Natural killer cell treated with Interleukin-12 subunit alpha and Interleukin-12 subunit beta and Interleukin-15 and Interleukin-18, amount 100 ng/mL, for 72 hours (primary cell): Measurements from ENCODE around the gene SLFN12. TPM values are rescaled to one million over a fixed set of nuclear protein-coding genes. Genes with fewer than 3 reads are reported as not detected.
"Not testable (repeated sequence)": the region's sequence is repeated elsewhere in the genome, so short reads cannot be mapped to it uniquely, and the experiment has no call there.

ENCODE experiments used
- ATAC-seq, 2 donors: fragments of 150-1000 bp; cut with Tn5 transposase in 1 of 2; sonication (Bioruptor Pico), chemical (Tn5 transposase) in 1 of 2; 2 replicates each; pipeline ENCODE4 v1.10.0; 2021
- DNase-seq: peaks from one replicate; pipeline ENCODE4 v3.0.0; 2022; ENCODE audit warnings: low spot score
- H3K27ac Mint-ChIP-seq, 2 donors: 1 replicate in 1 of 2; 2 replicates in 1 of 2; pipeline ENCODE4 v1.8.0; 2022; ENCODE audit warnings: mixed read lengths in 2 of 2, mild to moderate bottlenecking in 1 of 2, moderate library complexity in 1 of 2
- H3K27me3 Mint-ChIP-seq, 2 donors: 1 replicate in 1 of 2; 2 replicates in 1 of 2; pipeline ENCODE4 v1.8.0; 2022; ENCODE audit warnings: mixed read lengths in 2 of 2
- H3K36me3 Mint-ChIP-seq: one replicate; pipeline ENCODE4 v1.8.0; 2022; ENCODE audit warnings: mixed read lengths
- H3K4me1 Mint-ChIP-seq, 2 donors: 1 replicate in 1 of 2; 2 replicates in 1 of 2; pipeline ENCODE4 v1.8.0; 2022; ENCODE audit warnings: low read depth in 2 of 2, mixed read lengths in 2 of 2, mild to moderate bottlenecking in 1 of 2
- H3K4me3 Mint-ChIP-seq: one replicate; pipeline ENCODE4 v1.8.0; 2022; ENCODE audit warnings: mixed read lengths
- H3K9me3 Mint-ChIP-seq: 2 replicates; pipeline ENCODE4 v1.8.0; 2022; ENCODE audit warnings: mixed read lengths
- total RNA-seq, 2 donors: library from RNA; stranded (reverse); gene quantifications; one replicate each; pipeline ENCODE4 v1.2.3, GENCODE V29; 2022

The SLFN12 gene
- total RNA-seq, 2 donors from 2014 or later: 59.4 to 60.4 TPM

- peaks cover 36 to 49% of the 10 kb centered on the region in 2 donors for H3K4me1 Mint-ChIP-seq
- H3K27ac Mint-ChIP-seq: no peak overlapping the region
- no peaks in the 10 kb centered on the region for H3K9me3 Mint-ChIP-seq
- ATAC-seq: no peak
- H3K27me3 Mint-ChIP-seq: no peaks in the 10 kb centered on the region
- no peak overlapping the region for H3K4me3 Mint-ChIP-seq
- peaks cover 12% of the 10 kb centered on the region for H3K36me3 Mint-ChIP-seq
- DNase-seq: no peak
Measured at GRCh38 chr17:35438433-35438832, 6.1 kb upstream of the SLFN12 start.

DNA sequence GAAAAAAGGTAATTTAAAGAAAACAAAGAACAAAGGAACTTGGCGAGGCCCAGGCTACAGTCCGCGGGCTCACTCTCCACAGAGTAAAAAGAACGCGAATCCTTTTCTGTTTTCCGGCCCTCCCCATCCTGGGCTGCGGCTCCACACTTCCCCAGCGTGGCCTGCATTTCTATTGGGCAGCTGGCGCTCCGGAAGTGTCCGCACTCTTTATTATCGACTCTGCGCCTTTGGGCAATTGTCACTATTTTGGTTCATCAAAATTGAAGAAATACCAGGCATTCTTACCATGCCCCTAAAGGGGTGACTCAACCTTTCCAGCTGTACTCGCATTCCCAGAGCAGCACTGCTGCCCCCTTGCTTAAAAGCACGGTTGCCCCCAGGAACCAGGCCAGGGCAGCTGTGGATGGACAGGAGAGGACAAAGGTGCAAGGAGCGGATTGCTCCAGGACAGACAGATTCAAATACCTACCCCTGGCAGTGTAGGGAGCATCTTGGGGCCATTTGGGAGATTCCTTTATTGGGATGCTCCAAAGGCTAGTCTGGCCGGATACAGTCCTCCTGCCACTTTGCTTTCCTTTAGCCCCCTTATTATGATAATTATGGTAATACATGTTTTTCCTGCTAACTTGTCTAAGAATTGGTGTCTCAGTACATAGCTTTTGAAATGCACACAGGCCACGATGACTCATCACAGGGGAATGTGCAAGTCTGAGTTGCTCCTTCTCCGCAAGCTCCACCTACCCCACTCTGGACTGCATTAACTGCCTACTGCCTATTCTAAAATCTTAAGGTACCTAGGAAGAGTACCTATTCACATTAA, 985 bp upstream of the SLFN12 start:
- H3K4me1 Mint-ChIP-seq: peaks cover 53 to 56% of the 10 kb centered on the region in 2 donors
- H3K9me3 Mint-ChIP-seq: no peaks in the 10 kb centered on the region
- DNase-seq: peak; percentile 86
- ATAC-seq: peak; percentile 90 to 92
- H3K4me3 Mint-ChIP-seq: peak overlapping the region; percentile 94
- H3K27ac Mint-ChIP-seq: peak overlapping the region; percentile 75 to 92
- H3K27me3 Mint-ChIP-seq: no peaks in the 10 kb centered on the region
- peaks cover 12% of the 10 kb centered on the region for H3K36me3 Mint-ChIP-seq

- ATAC-seq (no peak), DNase-seq (no peak)
- Mint-ChIP-seq H3K36me3 (peaks cover 26% of the 10 kb centered on the region), H3K4me3 (peak overlapping the region; percentile 94), H3K9me3 (no peaks in the 10 kb centered on the region), H3K27ac (peak overlapping the region; percentile 75 to 92), H3K4me1 (peaks cover 84 to 85% of the 10 kb centered on the region in 2 donors), H3K27me3 (no peaks in the 10 kb centered on the region)
Measured at GRCh38 chr17:35429702-35430101, 2.6 kb downstream of the SLFN12 start.

DNA sequence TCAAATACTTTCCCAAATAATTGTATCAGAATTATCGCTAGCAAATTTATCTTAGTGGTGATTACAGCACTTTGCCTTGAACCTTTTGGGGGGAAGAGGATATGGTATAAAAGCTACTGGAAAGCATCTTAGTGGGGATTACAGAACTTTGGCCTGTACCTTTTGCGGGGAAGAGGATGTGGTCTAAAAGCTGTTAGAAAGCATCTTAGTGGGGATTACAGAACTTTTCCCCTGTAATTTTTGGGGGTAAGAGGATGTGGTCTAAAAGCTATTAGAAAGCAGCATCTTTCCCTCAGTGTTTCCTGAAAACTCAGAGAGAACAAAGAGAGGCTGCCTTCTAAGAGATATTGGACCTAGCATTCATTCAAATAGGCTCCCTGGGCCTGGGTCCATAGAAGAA, 4.1 kb downstream of the SLFN12 start:
- Mint-ChIP-seq H3K9me3 (no peaks in the 10 kb centered on the region), H3K27me3 (no peaks in the 10 kb centered on the region), H3K4me1 (peaks cover 72 to 75% of the 10 kb centered on the region in 2 donors), H3K36me3 (peaks cover 26% of the 10 kb centered on the region), H3K27ac (peak overlapping the region; percentile 75 to 92), H3K4me3 (peak overlapping the region; percentile 94)
- no peak for DNase-seq
- peak; percentile 53 to 60 for ATAC-seq

DNA sequence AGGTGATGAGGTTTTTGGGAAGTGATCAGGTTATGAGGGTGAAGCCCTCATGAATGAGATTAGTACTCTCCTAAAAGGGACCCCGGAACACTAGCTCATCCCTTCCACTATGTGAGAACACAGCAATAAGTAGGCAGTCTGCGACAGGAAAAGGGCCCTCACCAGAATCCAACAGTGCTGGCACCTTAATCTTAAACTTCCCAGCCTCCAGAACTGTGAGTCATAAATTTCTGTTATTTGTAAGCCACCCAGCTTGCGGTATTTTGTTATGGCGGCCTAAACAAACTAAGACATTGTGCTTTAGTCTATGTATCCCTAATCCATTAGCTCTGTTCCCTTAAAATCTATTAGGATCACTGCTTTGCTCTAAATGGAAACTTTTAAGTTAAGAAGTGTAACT, 8.5 kb downstream of the SLFN12 start:
- Mint-ChIP-seq H3K9me3 (no peaks in the 10 kb centered on the region), H3K4me3 (no peak overlapping the region), H3K36me3 (peaks cover 37% of the 10 kb centered on the region), H3K4me1 (peaks cover 50 to 51% of the 10 kb centered on the region in 2 donors), H3K27ac (no peak overlapping the region), H3K27me3 (no peaks in the 10 kb centered on the region)
- DNase-seq: no peak
- no peak for ATAC-seq

DNA sequence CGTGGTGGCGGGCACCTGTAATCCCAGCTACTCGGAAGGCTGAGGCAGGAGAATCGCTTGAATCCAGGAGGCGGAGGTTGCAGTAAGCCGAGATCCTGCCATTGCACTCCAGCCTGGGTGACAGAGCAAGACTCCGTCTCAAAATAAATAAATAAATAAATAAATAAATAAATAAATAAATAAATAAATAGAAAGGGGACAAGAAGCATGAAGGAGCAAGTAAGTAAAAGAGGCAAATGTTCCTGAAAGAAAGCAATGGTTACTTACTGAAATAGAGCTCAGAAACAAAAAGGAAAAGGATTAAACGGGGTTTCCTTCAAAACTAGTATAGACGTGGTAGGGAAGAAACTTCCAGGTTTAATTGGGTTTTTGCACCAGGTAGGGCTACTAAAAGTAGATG, 11.2 kb downstream of the SLFN12 start:
- H3K4me3 Mint-ChIP-seq, H3K27ac Mint-ChIP-seq, DNase-seq, ATAC-seq, H3K9me3 Mint-ChIP-seq, H3K27me3 Mint-ChIP-seq: not testable (repeated sequence)
- Mint-ChIP-seq H3K36me3 (peaks cover 36% of the 10 kb centered on the region), H3K4me1 (peaks cover 23 to 37% of the 10 kb centered on the region in 2 donors)

DNA sequence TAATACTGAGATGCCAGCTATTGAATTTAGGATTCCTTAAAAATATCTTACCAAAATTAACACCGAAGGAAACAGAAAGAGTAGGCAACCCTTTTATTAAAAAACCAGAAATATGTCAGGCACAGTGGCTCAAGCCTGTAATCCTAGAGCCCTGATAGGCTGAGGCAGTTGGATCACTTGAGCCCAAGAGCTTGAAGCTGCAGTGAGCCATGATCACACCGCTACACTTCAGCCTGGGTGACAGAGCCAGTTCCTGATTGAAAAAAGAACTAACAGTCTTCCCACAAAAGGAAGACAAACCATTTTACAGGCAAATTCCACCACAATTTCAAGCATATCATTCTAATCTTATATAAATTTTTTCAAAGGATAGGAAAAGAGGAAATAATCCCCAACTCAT, 15.6 kb downstream of the SLFN12 start:
- peaks cover 57% of the 10 kb centered on the region for H3K36me3 Mint-ChIP-seq
- ATAC-seq (peak in 1 of 2 donors; percentile 60), DNase-seq (no peak)
- no peaks in the 10 kb centered on the region for H3K27me3 Mint-ChIP-seq
- H3K9me3 Mint-ChIP-seq: no peaks in the 10 kb centered on the region
- peak overlapping the region; percentile 48 to 76 for H3K27ac Mint-ChIP-seq
- peaks cover 33 to 40% of the 10 kb centered on the region in 2 donors for H3K4me1 Mint-ChIP-seq
- H3K4me3 Mint-ChIP-seq: peak overlapping the region; percentile 44

DNA sequence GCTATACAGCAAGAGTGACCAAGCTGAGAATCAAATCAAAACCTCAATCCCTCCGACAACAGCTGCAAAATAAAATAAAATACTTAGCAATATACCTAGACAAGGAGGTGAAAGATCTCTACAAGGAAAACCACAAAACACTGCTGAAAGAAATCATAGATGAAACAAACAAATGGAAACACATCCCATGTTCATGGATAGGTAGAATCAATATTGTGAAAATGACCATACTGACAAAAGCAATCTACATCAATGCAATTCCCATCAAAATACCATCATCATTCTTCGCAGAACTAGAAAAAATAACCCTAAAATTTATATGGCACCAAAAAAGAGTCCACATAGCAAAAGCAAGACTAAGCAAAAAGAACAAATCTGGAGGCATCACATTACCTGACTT, 17.6 kb downstream of the SLFN12 start:
- DNase-seq, H3K27me3 Mint-ChIP-seq, H3K27ac Mint-ChIP-seq, H3K9me3 Mint-ChIP-seq, ATAC-seq, H3K4me3 Mint-ChIP-seq: not testable (repeated sequence)
- peaks cover 62% of the 10 kb centered on the region for H3K36me3 Mint-ChIP-seq
- peaks cover 31 to 39% of the 10 kb centered on the region in 2 donors for H3K4me1 Mint-ChIP-seq

DNA sequence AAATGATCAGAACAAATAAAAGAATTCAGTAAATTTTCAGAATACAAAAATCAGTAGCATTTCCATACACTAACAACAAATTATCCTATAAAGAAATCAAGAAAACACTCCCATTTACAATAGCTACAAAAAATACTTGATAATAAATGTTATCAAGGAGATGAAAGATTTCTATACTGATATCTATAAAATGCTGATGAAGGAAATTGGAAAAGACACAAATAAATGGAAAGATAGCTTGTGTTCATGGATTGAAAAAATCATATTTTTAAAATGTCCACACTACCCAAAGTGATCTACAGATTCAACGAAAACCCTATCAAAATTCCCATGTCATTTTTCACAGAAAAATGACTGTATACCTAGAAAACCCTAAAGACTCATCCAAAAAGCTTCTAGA, 18.1 kb downstream of the SLFN12 start:
- DNase-seq (no peak), ATAC-seq (no peak)
- H3K4me3 Mint-ChIP-seq: no peak overlapping the region
- H3K9me3 Mint-ChIP-seq: no peaks in the 10 kb centered on the region
- H3K27ac Mint-ChIP-seq: no peak overlapping the region
- H3K36me3 Mint-ChIP-seq: peaks cover 62% of the 10 kb centered on the region
- H3K4me1 Mint-ChIP-seq: peaks cover 26 to 37% of the 10 kb centered on the region in 2 donors
- H3K27me3 Mint-ChIP-seq: no peaks in the 10 kb centered on the region

DNA sequence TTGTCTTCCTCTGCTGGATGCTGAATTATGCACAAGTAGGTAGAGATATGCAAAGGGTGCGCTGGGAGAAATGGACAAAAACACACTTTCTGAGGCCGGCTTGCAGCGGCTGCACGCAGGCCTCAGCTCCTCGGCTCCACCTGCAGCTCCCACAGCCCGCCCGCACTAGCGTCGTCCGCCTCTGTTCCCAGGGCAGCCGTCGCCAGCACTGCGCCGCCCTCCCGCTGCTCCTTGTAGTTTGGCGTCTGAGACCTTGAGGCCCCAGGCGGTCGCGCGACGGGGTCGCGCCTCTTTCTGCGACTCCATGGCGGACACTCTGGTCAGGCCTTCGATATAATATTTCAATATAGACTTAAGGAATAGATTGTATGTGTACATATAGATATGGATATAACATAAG, 24.8 kb downstream of the SLFN12 start:
- Mint-ChIP-seq H3K27me3 (no peaks in the 10 kb centered on the region), H3K9me3 (no peaks in the 10 kb centered on the region), H3K27ac (no peak overlapping the region), H3K4me1 (peaks cover 0 to 8% of the 10 kb centered on the region in 2 donors), H3K4me3 (no peak overlapping the region), H3K36me3 (peaks cover 36% of the 10 kb centered on the region)
- DNase-seq (no peak), ATAC-seq (no peak)

GRCh38 chr17:35406568-35406967, 25.7 kb downstream of the SLFN12 start:
- ATAC-seq (no peak), DNase-seq (no peak)
- H3K36me3 Mint-ChIP-seq: peaks cover 32% of the 10 kb centered on the region
- H3K9me3 Mint-ChIP-seq: no peaks in the 10 kb centered on the region
- no peak overlapping the region for H3K27ac Mint-ChIP-seq
- H3K27me3 Mint-ChIP-seq: no peaks in the 10 kb centered on the region
- H3K4me3 Mint-ChIP-seq: no peak overlapping the region
- peaks cover 0 to 11% of the 10 kb centered on the region in 2 donors for H3K4me1 Mint-ChIP-seq

GRCh38 chr17:35404360-35404759, 27.9 kb downstream of the SLFN12 start:
- DNase-seq (no peak), ATAC-seq (peak in 1 of 2 donors; percentile 81)
- peaks cover 0 to 10% of the 10 kb centered on the region in 2 donors for H3K4me1 Mint-ChIP-seq
- H3K4me3 Mint-ChIP-seq: no peak overlapping the region
- H3K27ac Mint-ChIP-seq: no peak overlapping the region
- H3K9me3 Mint-ChIP-seq: no peaks in the 10 kb centered on the region
- H3K27me3 Mint-ChIP-seq: no peaks in the 10 kb centered on the region
- peaks cover 21% of the 10 kb centered on the region for H3K36me3 Mint-ChIP-seq

- not testable (repeated sequence) for H3K27ac Mint-ChIP-seq, H3K36me3 Mint-ChIP-seq, H3K9me3 Mint-ChIP-seq, H3K4me3 Mint-ChIP-seq, ATAC-seq, DNase-seq, H3K27me3 Mint-ChIP-seq
- H3K4me1 Mint-ChIP-seq: peaks cover 8 to 14% of the 10 kb centered on the region in 2 donors
Measured at GRCh38 chr17:35393783-35394182, 38.5 kb downstream of the SLFN12 start.

- DNase-seq (no peak), ATAC-seq (no peak)
- Mint-ChIP-seq H3K36me3 (no peaks in the 10 kb centered on the region), H3K27ac (peak overlapping the region in 1 of 2 donors; percentile 51), H3K27me3 (peaks cover 0 to 6% of the 10 kb centered on the region in 2 donors), H3K9me3 (no peaks in the 10 kb centered on the region), H3K4me3 (no peak overlapping the region), H3K4me1 (peaks cover 8 to 9% of the 10 kb centered on the region in 2 donors)
Measured at GRCh38 chr17:35390663-35391062, 41.6 kb downstream of the SLFN12 start.
